TTC549 (cell line): ENCODE data around the gene SEC61A1.

Experiments used
- FAIRE-seq: peaks from 2 replicates; lab custom pipeline; 2012; peaks lifted over from hg19 to GRCh38; lab: Jason Lieb, UNC

Gene SEC61A1

GRCh38 chr3:128113817-128114794, 61.9 kb downstream of the SEC61A1 start:
- no peak for FAIRE-seq
